Fibroblast of mammary gland (primary cell): ENCODE measurements around the gene DNAJC6.
A peak's percentile ranks its signal among the peaks of the same experiment; 100 is the strongest.

Source experiments
- DNase-seq: peaks from one replicate; pipeline ENCODE4 v3.0.0-alpha.2; 2010; ENCODE audit warnings: low read depth
- H3K4me3 ChIP-seq: 2 replicates; pipeline ENCODE4 v1.5.1; 2011; ENCODE audit warnings: low read depth, mild to moderate bottlenecking, low read length, moderate library complexity; ENCODE audit not compliant: control insufficient read depth
- TF ChIP-seq, protein P1 (sequence below): conservative IDR thresholded peaks from 2 replicates; pipeline ENCODE4 v1.5.1; 2011; ENCODE audit warnings: low read depth, low read length, inconsistent platforms; ENCODE audit not compliant: control insufficient read depth, insufficient read depth

DNAJC6 gene

DNA sequence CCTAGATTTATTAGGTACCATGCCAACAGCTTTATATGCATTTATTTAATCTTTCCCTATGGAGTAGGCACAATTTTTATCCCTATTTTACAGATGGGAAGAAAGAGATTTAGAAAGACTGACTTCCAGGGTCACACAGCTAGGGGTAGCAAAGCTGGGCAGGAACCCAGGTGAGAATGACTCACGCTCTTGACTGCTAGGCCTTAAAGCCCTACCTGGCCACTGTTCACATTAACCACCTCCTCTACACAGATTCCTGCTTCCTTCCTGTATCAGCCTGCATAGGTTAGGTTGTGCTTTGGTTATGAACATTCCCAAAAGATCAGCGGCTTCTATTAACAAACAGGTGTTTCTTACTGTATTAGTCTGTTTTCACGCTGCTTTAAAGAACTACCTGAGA is 53.2 kb downstream of the DNAJC6 start:
- TF ChIP-seq, protein P1, sequence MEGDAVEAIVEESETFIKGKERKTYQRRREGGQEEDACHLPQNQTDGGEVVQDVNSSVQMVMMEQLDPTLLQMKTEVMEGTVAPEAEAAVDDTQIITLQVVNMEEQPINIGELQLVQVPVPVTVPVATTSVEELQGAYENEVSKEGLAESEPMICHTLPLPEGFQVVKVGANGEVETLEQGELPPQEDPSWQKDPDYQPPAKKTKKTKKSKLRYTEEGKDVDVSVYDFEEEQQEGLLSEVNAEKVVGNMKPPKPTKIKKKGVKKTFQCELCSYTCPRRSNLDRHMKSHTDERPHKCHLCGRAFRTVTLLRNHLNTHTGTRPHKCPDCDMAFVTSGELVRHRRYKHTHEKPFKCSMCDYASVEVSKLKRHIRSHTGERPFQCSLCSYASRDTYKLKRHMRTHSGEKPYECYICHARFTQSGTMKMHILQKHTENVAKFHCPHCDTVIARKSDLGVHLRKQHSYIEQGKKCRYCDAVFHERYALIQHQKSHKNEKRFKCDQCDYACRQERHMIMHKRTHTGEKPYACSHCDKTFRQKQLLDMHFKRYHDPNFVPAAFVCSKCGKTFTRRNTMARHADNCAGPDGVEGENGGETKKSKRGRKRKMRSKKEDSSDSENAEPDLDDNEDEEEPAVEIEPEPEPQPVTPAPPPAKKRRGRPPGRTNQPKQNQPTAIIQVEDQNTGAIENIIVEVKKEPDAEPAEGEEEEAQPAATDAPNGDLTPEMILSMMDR = no peak
- no peak for DNase-seq

DNA sequence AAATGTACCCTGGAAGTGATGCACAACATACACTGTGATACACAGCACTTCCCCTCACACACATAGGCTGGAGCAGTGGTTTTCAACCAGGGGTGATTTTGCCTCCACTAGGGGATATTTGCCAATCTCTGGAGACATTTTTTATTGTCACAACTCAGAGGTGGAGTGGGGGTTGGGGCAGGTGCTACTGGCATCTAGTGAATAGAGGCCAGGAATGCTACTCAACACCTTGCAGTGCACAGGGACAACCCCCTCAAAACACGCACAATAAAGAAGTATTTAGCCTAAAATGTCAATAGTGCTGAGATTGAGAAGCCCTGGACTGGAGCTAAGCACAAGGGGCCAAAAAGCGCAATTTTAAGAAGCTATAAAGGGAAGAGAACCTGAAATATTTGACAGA is 54.1 kb downstream of the DNAJC6 start:
- TF ChIP-seq, protein P1 = no peak
- no peak for DNase-seq
- H3K4me3 ChIP-seq = no peak overlapping the region

More for the DNA sequence above, 53.2 kb downstream of the DNAJC6 start:
- no peak overlapping the region for H3K4me3 ChIP-seq

DNA sequence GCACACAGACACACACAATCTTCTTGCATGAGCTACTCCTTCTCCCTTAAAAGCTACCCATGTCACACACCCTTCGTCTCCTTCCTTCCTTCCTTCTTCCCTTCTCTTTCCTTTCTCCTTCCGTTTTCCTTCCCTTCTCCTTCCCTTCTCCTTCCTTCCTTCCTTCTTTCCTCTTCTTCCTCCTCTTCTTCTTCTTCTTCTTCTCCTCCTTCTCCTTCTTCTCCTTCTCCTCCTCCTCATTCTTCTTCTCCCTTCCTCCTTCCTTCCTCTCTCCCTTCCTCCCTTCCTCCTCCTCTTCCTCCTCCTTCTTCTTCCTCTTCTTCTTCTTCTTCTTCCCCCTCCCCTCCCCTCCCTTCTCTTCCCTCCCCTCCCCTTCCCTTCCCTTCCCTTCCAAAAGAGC is 59.1 kb downstream of the DNAJC6 start:
- no peak for DNase-seq
- TF ChIP-seq, protein P1 = no peak

DNA sequence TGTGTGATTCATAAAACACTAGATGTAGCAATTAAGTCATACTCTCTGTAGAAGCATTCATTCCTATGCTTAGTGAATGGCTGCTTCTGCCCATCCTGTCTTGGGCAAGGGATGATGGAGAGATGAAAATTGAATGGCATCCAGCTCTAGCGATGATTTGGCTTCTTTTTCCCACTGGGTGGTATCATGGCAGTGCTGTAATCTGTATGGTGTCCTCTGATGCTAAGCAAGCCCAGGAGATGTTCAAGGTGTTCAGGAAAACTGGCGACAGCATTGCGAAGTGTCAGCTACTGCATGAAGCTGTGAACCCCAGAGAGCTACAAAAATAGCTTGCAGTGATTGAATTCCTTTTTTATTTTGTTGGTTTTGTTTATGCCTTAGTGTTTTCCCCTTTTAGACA is 62.2 kb downstream of the DNAJC6 start:
- no peak for DNase-seq
- TF ChIP-seq, protein P1 = no peak

More for the DNA sequence above, 59.1 kb downstream of the DNAJC6 start:
- H3K4me3 ChIP-seq = no peak overlapping the region

DNA sequence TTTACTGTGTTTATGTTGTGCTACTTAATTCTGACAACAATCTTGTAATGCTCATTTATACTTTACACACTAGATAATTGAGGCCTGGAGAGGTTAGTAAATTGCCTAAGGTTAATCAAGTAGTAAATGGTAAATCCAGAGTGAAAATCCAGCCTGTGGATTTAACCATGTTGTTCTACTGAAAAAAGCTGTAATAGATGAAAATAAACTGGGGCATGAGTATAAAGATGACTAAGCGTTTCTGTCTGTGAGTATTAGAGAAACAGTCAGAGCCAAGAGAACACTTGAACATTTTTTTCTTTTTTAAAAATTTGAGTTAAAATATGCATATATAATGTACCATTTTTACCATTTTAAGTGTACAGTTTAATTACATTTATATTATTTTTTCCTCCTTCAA is 63.2 kb downstream of the DNAJC6 start:
- DNase-seq = peak; percentile 18
- TF ChIP-seq, protein P1 = no peak
- H3K4me3 ChIP-seq = no peak overlapping the region

More for the DNA sequence above, 62.2 kb downstream of the DNAJC6 start:
- H3K4me3 ChIP-seq = no peak overlapping the region

DNA sequence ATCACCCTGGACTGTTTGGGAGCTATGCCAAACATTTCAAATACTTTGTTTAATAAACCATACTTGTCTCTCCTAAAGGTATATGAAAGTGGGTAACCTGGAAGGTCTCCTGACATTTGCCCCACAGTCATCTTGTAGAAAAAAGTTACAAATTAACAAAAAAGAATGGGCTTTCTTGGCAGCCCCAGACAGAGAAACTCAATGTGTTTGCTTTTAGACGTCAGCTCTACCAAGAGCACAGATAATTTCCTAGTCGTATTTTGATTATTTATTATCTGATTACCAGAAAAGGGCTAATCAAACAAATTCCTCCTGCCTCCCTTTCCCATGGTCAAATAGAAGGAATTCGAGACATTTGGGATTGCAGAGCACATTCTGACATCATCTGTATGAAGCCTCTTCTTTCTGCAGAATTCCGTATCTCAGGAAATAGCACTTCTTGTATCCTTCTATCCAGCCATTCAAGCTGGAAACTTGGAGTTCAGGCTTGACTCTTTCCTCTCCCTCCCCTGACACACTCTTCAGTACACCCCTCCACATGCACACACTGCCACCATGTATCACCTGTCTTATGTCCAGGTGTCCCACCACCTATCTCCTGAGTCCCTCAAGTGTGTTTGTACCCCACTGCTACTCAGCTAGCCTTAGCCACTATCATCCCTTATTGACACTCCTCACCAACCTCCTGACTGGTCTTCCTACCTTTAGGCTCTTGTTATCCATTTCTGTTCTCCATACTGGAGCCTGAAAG is 68.3 kb downstream of the DNAJC6 start:
- H3K4me3 ChIP-seq = no peak overlapping the region
- TF ChIP-seq, protein P1 = no peak
- DNase-seq = no peak
